Adrenal gland (tissue), 5 donors: Measurements from ENCODE around the gene SNED1.

Experiments used
- POLR2A ChIP-seq, 2 donors: fragments of 450-650 bp; IDR thresholded peaks; one replicate each; pipeline ENCODE4 v1.6.1; 2017; ENCODE audit warnings: antibody characterized with exemption in 2 of 2, mild to moderate bottlenecking in 2 of 2, moderate library complexity in 1 of 2
- TF ChIP-seq, protein P1 (sequence below), 6 experiments: fragments of 450-650 bp in 4 of 6; fragments of 200-600 bp in 2 of 6; sonication (generic) in 1 of 6; IDR thresholded peaks; 1 replicate in 5 of 6; 2 replicates in 1 of 6; pipeline versions ENCODE4 v1.5.1 to v1.8.0; 2016 to 2021; ENCODE audit warnings: antibody characterized with exemption in 6 of 6, mild to moderate bottlenecking in 2 of 6, moderate library complexity in 1 of 6
- donor health status: DM: no; HTN: no; CAD: no.

DNA sequence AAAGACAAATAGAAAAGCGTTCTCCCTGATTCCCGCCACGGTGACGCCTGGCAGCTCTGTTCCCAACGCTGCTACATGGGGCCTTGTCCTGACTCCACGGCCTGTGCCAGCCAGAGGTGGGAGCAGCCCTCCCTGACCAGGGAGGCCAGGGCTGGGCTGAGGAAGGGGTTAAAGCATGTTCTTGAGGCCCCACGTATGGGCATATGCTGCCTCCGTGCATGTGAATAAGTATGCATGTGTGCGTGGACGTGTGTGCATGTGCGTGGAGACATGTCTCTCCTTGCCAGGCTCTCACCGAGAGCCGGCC is 1.6 kb upstream of the SNED1 start:
- TF ChIP-seq, protein P1, sequence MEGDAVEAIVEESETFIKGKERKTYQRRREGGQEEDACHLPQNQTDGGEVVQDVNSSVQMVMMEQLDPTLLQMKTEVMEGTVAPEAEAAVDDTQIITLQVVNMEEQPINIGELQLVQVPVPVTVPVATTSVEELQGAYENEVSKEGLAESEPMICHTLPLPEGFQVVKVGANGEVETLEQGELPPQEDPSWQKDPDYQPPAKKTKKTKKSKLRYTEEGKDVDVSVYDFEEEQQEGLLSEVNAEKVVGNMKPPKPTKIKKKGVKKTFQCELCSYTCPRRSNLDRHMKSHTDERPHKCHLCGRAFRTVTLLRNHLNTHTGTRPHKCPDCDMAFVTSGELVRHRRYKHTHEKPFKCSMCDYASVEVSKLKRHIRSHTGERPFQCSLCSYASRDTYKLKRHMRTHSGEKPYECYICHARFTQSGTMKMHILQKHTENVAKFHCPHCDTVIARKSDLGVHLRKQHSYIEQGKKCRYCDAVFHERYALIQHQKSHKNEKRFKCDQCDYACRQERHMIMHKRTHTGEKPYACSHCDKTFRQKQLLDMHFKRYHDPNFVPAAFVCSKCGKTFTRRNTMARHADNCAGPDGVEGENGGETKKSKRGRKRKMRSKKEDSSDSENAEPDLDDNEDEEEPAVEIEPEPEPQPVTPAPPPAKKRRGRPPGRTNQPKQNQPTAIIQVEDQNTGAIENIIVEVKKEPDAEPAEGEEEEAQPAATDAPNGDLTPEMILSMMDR (IDR thresholded peaks at IDR 0.05), result no peak
- TF ChIP-seq POLR2A (IDR thresholded peaks at IDR 0.05), result no peak
